Measurements from ENCODE around the gene IFNLR1. TPM values are rescaled to one million over a fixed set of nuclear protein-coding genes. Genes with fewer than 3 reads are reported as not detected.

The IFNLR1 gene
- total and polyA plus RNA-seq, 2 donors (not counting 1 experiment from before 2014, with no cell fraction given): under 0.01 to 0.02 TPM

DNA sequence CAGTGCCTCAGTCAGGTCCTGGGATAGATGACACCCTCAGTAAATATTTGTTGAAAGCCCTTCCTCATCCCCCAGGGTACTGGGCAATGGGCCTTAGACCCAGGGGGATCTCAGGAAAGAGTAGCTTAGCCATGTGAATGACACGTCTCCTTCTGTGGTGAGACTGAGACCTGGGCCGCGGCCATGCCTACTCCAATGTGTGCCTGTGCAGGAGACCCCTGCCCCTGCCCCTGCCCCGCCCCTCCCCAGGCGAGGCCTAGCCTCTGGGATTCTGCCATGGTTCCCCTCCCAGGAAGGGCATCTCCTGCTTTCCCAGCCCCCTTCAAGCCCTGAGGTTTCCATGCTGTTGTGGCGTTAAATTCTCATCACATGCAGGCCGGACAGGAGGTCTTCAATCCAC, 82.2 kb downstream of the IFNLR1 start:
- Histone ChIP-seq H3K36me3 (ENCODE audit: control insufficient read depth, insufficient read depth, low read length) (no peaks in the 10 kb centered on the region), H3K9me3 (ENCODE audit: control insufficient read depth, insufficient read depth, low read depth, low read length) (no peaks in the 10 kb centered on the region), H4K20me1 (ENCODE audit: control insufficient read depth, extremely low read depth, insufficient read depth, low read length) (no peaks in the 10 kb centered on the region), H3K4me2 (ENCODE audit: extremely low read depth, insufficient read depth, low read length) (no peak overlapping the region), H3K9ac (ENCODE audit: insufficient read depth, low read length) (no peak overlapping the region), H3K27ac (ENCODE audit: insufficient read depth, low read length) (no peak overlapping the region), H3K79me2 (ENCODE audit: control insufficient read depth, insufficient read depth, low read length) (no peaks in the 10 kb centered on the region), H3K27me3 (ENCODE audit: control insufficient read depth, insufficient read depth, low read length) (no peaks in the 10 kb centered on the region), H3K4me1 (ENCODE audit: control insufficient read depth, extremely low read depth, insufficient read depth, low read length) (no peaks in the 10 kb centered on the region), H3K4me3 (replicated peaks in 1 of 4; ENCODE audit: control extremely low read depth in 1 of 4, insufficient read depth in 1 of 4, low read depth in 3 of 4, low read length in 4 of 4) (no peak overlapping the region), H2AFZ (ENCODE audit: low read length) (no peak overlapping the region)
- no peak for TF ChIP-seq EZH2 (IDR thresholded peaks at IDR 0.05; ENCODE audit: low read length, missing control alignments)
- TF ChIP-seq, protein P1, sequence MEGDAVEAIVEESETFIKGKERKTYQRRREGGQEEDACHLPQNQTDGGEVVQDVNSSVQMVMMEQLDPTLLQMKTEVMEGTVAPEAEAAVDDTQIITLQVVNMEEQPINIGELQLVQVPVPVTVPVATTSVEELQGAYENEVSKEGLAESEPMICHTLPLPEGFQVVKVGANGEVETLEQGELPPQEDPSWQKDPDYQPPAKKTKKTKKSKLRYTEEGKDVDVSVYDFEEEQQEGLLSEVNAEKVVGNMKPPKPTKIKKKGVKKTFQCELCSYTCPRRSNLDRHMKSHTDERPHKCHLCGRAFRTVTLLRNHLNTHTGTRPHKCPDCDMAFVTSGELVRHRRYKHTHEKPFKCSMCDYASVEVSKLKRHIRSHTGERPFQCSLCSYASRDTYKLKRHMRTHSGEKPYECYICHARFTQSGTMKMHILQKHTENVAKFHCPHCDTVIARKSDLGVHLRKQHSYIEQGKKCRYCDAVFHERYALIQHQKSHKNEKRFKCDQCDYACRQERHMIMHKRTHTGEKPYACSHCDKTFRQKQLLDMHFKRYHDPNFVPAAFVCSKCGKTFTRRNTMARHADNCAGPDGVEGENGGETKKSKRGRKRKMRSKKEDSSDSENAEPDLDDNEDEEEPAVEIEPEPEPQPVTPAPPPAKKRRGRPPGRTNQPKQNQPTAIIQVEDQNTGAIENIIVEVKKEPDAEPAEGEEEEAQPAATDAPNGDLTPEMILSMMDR (conservative IDR thresholded peaks at IDR 0.05 in 1 of 2, IDR thresholded peaks at IDR 0.05 in 1 of 2; ENCODE audit: low read depth in 1 of 2, low read length in 2 of 2): no peak
- DNase-seq (ENCODE audit: low read depth in 2 of 2): no peak

Other genes with a start within 250 kb of the IFNLR1 start
- gene PNRC2, start 227.5 kb downstream of the IFNLR1 start, total RNA-seq: 84.4 and 91.7 TPM in 2 replicates
- gene PNRC2, start 227.5 kb downstream of the IFNLR1 start, polyA plus RNA-seq: 86.6 and 96.6 TPM in 2 replicates
- gene SRSF10, start 207.0 kb downstream of the IFNLR1 start, total RNA-seq: 83.0 and 93.5 TPM in 2 replicates
- gene SRSF10, start 207.0 kb downstream of the IFNLR1 start, polyA plus RNA-seq: 113 and 118 TPM in 2 replicates
- not detected in 2 replicates for gene MYOM3, start 75.2 kb downstream of the IFNLR1 start, total RNA-seq
- gene MYOM3, start 75.2 kb downstream of the IFNLR1 start, polyA plus RNA-seq: not detected in 2 replicates
- under 0.01 TPM in 1 of 2 replicates, not detected in the other for gene IL22RA1, start 44.1 kb downstream of the IFNLR1 start, total RNA-seq
- gene IL22RA1, start 44.1 kb downstream of the IFNLR1 start, polyA plus RNA-seq: 0.03 and 0.06 TPM in 2 replicates
- gene GRHL3, start 132.1 kb upstream of the IFNLR1 start, total RNA-seq: not detected in 2 replicates
- 0.03 TPM in 1 of 2 replicates, not detected in the other for gene GRHL3, start 132.1 kb upstream of the IFNLR1 start, polyA plus RNA-seq
- 3.3 and 7.9 TPM in 2 replicates for gene STPG1, start 226.5 kb upstream of the IFNLR1 start, total RNA-seq
- 8.5 and 8.9 TPM in 2 replicates for gene STPG1, start 226.5 kb upstream of the IFNLR1 start, polyA plus RNA-seq
- 25.9 and 85.2 TPM in 2 replicates for gene NIPAL3, start 228.5 kb upstream of the IFNLR1 start, total RNA-seq
- 42.0 and 65.3 TPM in 2 replicates for gene NIPAL3, start 228.5 kb upstream of the IFNLR1 start, polyA plus RNA-seq

Measured in fibroblast of lung (primary cell).